Ascending aorta (tissue), 2 donors: ENCODE measurements around the gene LOXL4. TPM values are rescaled to one million over a fixed set of nuclear protein-coding genes. Genes with fewer than 3 reads are reported as not detected.

Source experiments
- DNase-seq, 2 donors: peaks; one replicate each; pipeline ENCODE4 v3.0.0-alpha.2; 2019; ENCODE audit warnings: low spot score in 2 of 2
- H3K27ac ChIP-seq, 2 donors: fragments of 200-600 bp; sonication (generic); one replicate each; pipeline ENCODE4 v1.5.1; 2016 to 2017; ENCODE audit warnings: mild to moderate bottlenecking in 1 of 2
- H3K27me3 ChIP-seq: fragments of 200-600 bp; sonication (generic); one replicate; pipeline ENCODE4 v1.5.1; 2017
- H3K36me3 ChIP-seq, 2 donors: fragments of 200-600 bp; sonication (generic); one replicate each; pipeline ENCODE4 v1.5.1; 2016
- H3K4me1 ChIP-seq, 2 donors: fragments of 200-600 bp; sonication (generic); one replicate each; pipeline ENCODE4 v1.5.1; 2016 to 2017; ENCODE audit warnings: mild to moderate bottlenecking in 1 of 2
- H3K4me3 ChIP-seq, 2 donors: fragments of 200-600 bp; sonication (generic); one replicate each; pipeline ENCODE4 v1.5.1; 2016 to 2017; ENCODE audit warnings: mild to moderate bottlenecking in 1 of 2
- H3K9me3 ChIP-seq, 2 donors: fragments of 200-600 bp; sonication (generic); one replicate each; pipeline ENCODE4 v1.5.1; 2016
- CTCF ChIP-seq, 3 experiments: fragments of 200-600 bp in 2 of 3; fragments of 450-650 bp in 1 of 3; sonication (generic) in 2 of 3; IDR thresholded peaks; one replicate each; pipeline ENCODE4 v1.5.1; 2016 to 2019; ENCODE audit warnings: antibody characterized with exemption in 3 of 3, mild to moderate bottlenecking in 1 of 3, moderate library complexity in 1 of 3
- intact Hi-C: fragments of 100-400 bp; cut with DNase I; formaldehyde crosslinking; loops from one replicate; pipeline ENCODE4 v1.15.1; 2023
- total RNA-seq: library from RNA; depleted of rRNA; stranded (reverse); fragments of >200 nt; gene quantifications from one replicate; pipeline ENCODE4 v1.1.0, GENCODE V29; 2016

The LOXL4 gene
- total RNA-seq, 1 donor from 2014 or later: 3.7 TPM

- no peak for DNase-seq
- Histone ChIP-seq H3K27me3 (no peaks in the 10 kb centered on the region), H3K36me3 (no peaks in the 10 kb centered on the region), H3K27ac (no peak overlapping the region), H3K4me3 (no peak overlapping the region), H3K9me3 (no peaks in the 10 kb centered on the region), H3K4me1 (peaks cover 0 to 2% of the 10 kb centered on the region in 2 donors)
- intact Hi-C loops: no loop called here
- TF ChIP-seq CTCF (IDR thresholded peaks at IDR 0.05): no peak
These were observed 40.0 kb upstream of the LOXL4 start for GRCh38 chr10:98307916-98308541.

GRCh38 chr10:98306501-98306900, 38.5 kb upstream of the LOXL4 start:
- TF ChIP-seq CTCF (IDR thresholded peaks at IDR 0.05): no peak
- H3K36me3 ChIP-seq: no peaks in the 10 kb centered on the region
- intact Hi-C loops: no loop called here

GRCh38 chr10:98303569-98303968, 35.6 kb upstream of the LOXL4 start:
- intact Hi-C loops: no loop called here
- H3K27ac ChIP-seq: no peak overlapping the region
- DNase-seq: no peak
- no peaks in the 10 kb centered on the region for H3K4me1 ChIP-seq
- no peaks in the 10 kb centered on the region for H3K36me3 ChIP-seq
- no peak for TF ChIP-seq CTCF (IDR thresholded peaks at IDR 0.05)
- no peak overlapping the region for H3K4me3 ChIP-seq
- H3K27me3 ChIP-seq: no peaks in the 10 kb centered on the region
- no peaks in the 10 kb centered on the region for H3K9me3 ChIP-seq

More at GRCh38 chr10:98306501-98306900, 38.5 kb upstream of the LOXL4 start:
- Histone ChIP-seq H3K27me3 (no peaks in the 10 kb centered on the region), H3K4me1 (peaks cover 0 to 2% of the 10 kb centered on the region in 2 donors), H3K4me3 (no peak overlapping the region), H3K27ac (no peak overlapping the region), H3K9me3 (no peaks in the 10 kb centered on the region)
- no peak for DNase-seq

- H3K4me3 ChIP-seq: no peak overlapping the region
- no peak overlapping the region for H3K27ac ChIP-seq
- H3K36me3 ChIP-seq: no peaks in the 10 kb centered on the region
- intact Hi-C loops: no loop called here
- H3K9me3 ChIP-seq: no peaks in the 10 kb centered on the region
- no peaks in the 10 kb centered on the region for H3K27me3 ChIP-seq
- TF ChIP-seq CTCF (IDR thresholded peaks at IDR 0.05): no peak
- H3K4me1 ChIP-seq: no peaks in the 10 kb centered on the region
- no peak for DNase-seq
These were observed 34.9 kb upstream of the LOXL4 start for GRCh38 chr10:98302741-98303365.

- intact Hi-C loops: no loop called here
- no peak overlapping the region for H3K4me3 ChIP-seq
- H3K27ac ChIP-seq: no peak overlapping the region
- no peaks in the 10 kb centered on the region for H3K9me3 ChIP-seq
- no peak for TF ChIP-seq CTCF (IDR thresholded peaks at IDR 0.05)
- no peak for DNase-seq
- no peaks in the 10 kb centered on the region for H3K27me3 ChIP-seq
- H3K36me3 ChIP-seq: no peaks in the 10 kb centered on the region
- H3K4me1 ChIP-seq: no peaks in the 10 kb centered on the region
These were observed 33.8 kb upstream of the LOXL4 start for GRCh38 chr10:98301664-98302319.
